ENCODE measurements around the gene ALOXE3.

ALOXE3 gene

GRCh38 chr17:8117980-8118768 lies at the start of gene ALOXE3:
ALOXE3 (minus strand) TSS chr17:8118514; CDS start chr17:8117990, 524 bp downstream.
- no peak for DNase-seq

- no peak for DNase-seq
Observed at GRCh38 chr17:8167526-8167925, 49.2 kb upstream of the ALOXE3 start.

GRCh38 chr17:8166731-8167130 lies 48.4 kb upstream of the ALOXE3 start:
- DNase-seq: no peak

- no peak for DNase-seq
Observed at GRCh38 chr17:8164815-8165131, 46.5 kb upstream of the ALOXE3 start.

GRCh38 chr17:8163978-8164814 lies 45.9 kb upstream of the ALOXE3 start:
- peak; percentile 34 to 77 (median 65) for DNase-seq

GRCh38 chr17:8162997-8163977 lies 45.0 kb upstream of the ALOXE3 start:
- peak in 3 of 6 experiments; percentile 26 to 54 (median 53) for DNase-seq

GRCh38 chr17:8162233-8162996 lies 44.1 kb upstream of the ALOXE3 start, which contains the start of gene VAMP2:
VAMP2 (minus strand) TSS chr17:8162948; CDS start chr17:8162879, 69 bp downstream.
- DNase-seq: peak; percentile 73 to 89 (median 78)

GRCh38 chr17:8161289-8162232 lies 43.2 kb upstream of the ALOXE3 start:
- peak in 1 of 6 experiments; percentile 15 for DNase-seq

GRCh38 chr17:8160741-8161221 lies 42.5 kb upstream of the ALOXE3 start:
- no peak for DNase-seq

GRCh38 chr17:8160224-8160577 lies 41.9 kb upstream of the ALOXE3 start:
- no peak for DNase-seq

- DNase-seq: no peak
Observed at GRCh38 chr17:8159459-8160223, 41.3 kb upstream of the ALOXE3 start.

- no peak for DNase-seq
Observed at GRCh38 chr17:8159032-8159400, 40.7 kb upstream of the ALOXE3 start.

GRCh38 chr17:8158267-8159031 lies 40.1 kb upstream of the ALOXE3 start:
- peak; percentile 69 to 88 (median 80) for DNase-seq

- peak; percentile 99 to 100 (median 100) for DNase-seq
Observed at GRCh38 chr17:8156246-8156992, 38.1 kb upstream of the ALOXE3 start.

GRCh38 chr17:8155996-8156245 lies 37.6 kb upstream of the ALOXE3 start:
- no peak for DNase-seq

GRCh38 chr17:8155231-8155995 lies 37.1 kb upstream of the ALOXE3 start:
- peak in 3 of 6 experiments; percentile 42 to 72 (median 67) for DNase-seq

GRCh38 chr17:8154608-8155155 lies 36.4 kb upstream of the ALOXE3 start:
- peak in 1 of 6 experiments; percentile 71 for DNase-seq
